Skin of body (tissue), 2 donors: Measurements from ENCODE around the gene DCAF6. TPM values are rescaled to one million over a fixed set of nuclear protein-coding genes. Genes with fewer than 3 reads are reported as not detected.
"Not testable (repeated sequence)": the region's sequence is repeated elsewhere in the genome, so short reads cannot be mapped to it uniquely, and the experiment has no call there.

Source experiments
- DNase-seq: peaks from one replicate; lab custom pipeline; 2025; lab: John Stamatoyannopoulos, UW
- total RNA-seq: library from RNA; depleted of rRNA; stranded (reverse); fragments of >200 nt; gene quantifications from one replicate; pipeline ENCODE4 v1.2.3, GENCODE V29; 2014

Gene DCAF6
- total RNA-seq, 1 donor from 2014 or later: 67.0 TPM

DNA sequence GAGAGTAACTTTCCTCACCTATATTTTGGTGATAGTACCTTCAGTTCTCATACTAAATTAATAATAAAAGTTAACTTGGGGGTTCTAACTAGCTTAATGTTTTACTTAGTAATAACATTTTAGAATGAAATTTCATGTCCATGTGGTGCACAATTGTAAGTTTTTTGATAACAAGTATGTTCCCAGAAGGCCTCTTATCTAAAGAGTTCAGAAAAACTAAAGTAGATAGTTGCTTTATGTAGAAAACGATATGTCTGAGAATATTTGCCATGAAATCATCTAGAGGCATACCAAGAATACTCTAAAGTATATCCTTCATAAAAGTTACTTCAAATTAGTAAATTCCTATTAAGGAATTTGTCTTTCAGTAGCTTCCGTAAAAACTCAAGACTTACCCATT lies 12.4 kb upstream of the DCAF6 start:
- no peak for DNase-seq

DNA sequence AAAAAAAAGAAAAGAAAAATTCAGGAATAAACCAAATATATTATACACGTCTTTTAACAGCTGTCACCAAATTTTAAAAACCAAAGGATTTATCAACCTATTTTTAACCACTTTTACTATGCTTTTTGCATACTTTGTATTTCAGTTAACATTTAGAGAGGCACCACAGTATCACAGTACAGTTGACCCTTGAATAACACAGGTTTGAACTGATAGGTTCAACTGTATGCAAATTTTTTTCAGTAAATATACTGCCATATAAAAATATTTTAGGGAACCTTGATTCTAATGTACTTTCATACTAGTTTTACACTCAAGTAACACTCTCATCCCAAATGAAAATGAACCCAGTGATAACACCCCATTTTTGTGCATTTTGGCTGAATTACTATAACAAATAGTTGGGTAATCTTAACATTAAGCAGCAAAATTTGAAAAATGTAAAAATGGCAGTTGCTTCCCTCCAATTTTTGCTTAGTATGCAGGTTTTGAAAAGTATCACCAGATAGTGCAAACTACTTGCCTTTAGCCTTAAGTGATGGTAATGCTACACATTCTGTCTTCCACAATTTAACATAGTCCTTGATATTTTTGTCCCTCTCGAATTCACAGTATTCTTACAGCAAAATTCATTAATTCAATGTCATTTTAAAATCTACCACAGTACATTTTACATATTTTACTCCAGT lies 11.8 kb upstream of the DCAF6 start:
- no peak for DNase-seq

DNA sequence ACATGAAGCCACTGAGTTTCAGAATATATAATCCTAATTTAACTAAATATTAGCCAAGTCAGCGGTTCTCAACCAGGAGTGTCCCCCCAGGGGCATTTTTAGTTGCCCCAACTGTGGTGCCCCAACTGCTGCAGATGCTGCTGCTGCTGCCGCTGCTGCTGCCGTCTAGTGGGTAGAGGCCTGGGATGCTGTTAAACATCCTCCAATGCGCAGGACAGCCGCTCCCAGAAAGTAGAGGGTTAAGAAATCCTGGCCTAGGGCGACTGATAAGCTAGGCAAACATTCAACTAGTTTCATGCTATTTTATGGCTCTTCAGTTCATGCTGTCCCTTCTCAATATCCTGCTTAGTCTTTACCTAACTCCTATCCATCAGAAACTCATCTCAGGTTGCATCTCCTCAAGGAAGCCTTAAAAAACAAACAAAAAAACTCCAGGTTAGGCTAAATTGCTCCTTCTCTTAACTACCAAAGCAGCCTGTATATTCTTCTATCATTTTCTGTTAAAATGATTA lies 9.9 kb upstream of the DCAF6 start:
- DNase-seq: no peak

DNA sequence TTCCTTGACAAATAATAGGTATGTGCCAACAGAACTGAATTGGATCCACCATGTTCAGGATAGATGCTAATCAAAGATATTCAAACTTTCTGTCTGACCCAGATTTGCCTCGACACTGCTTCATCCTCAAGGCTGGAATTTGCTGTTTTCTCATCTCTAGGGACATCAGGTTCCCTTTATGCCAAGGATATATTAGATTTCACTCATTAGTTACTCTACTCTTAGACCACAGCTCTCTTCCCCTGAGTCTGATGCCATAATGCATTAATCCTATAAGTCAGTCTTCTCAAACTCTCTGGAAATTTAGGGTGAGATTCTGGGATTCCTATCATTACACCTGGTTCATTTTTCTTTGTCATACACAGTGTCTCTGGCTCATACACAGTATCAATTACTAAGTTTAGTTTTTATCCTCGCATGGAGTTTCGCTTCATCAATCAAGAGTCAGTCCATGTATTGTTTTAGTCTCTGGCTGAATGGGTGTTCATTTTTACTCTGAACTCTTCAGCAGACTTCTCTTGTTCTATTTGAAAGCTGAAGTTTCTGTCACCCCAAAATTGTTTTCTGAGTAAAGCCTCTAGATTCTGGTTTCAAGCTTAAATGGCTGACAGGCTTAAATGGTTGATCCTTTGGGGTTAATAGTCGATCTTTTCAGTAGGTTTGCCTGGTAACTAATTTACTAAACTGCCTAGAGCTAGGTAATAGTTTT lies 9.3 kb upstream of the DCAF6 start:
- DNase-seq: no peak

DNA sequence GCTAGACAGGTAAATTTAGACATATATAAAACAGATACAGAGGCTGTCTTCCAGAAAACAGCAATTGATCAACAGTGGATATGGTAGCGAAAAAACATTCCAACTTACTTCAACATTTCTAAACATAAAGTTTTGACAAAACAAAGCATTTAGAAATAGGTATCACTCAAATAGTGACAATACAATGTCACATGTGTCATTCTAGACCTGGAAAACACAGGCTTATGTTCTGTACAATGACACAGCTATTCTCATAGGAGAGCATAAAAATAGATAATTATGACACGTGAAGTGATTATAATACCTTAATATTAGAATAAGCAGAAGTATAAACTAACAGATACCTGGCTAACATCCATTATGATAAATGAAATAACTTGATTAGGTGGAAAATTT lies 8.0 kb upstream of the DCAF6 start:
- no peak for DNase-seq

DNA sequence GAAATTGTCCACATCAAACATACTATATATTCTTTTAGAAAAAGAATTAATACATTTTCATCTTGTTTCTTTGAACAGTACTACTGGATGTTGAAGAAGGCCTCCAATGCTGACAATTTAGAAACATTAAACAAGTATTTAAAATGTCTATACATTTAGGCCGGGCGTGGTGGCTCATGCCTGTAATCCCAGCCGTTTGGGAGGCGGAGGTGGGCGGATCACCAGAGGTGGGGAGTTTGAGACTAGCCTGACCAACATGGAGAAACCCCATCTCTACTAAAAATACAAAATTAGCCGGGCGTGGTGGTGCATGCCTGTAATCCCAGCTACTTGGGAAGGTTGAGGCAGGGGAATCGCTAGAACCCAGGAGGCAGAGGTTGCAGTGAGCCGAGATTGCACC lies 7.6 kb upstream of the DCAF6 start:
- DNase-seq: not testable (repeated sequence)

DNA sequence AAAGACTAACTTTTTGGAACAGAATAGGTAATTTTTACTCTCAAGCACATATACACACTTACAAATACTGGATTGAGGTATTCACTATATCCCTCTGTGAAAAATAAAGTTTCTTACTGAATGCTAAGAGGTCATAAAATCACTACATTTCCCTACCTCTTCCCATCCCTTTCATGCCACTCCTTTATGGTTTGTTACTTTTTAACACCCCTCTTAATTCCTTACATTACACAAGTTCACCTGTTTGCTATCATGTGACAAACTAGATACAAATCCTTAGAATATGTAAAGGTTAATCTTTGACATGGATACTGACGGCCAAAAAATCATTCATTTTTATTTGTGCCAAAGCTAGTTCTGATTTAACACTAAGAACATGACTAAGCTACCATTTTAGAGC lies 6.8 kb upstream of the DCAF6 start:
- no peak for DNase-seq

DNA sequence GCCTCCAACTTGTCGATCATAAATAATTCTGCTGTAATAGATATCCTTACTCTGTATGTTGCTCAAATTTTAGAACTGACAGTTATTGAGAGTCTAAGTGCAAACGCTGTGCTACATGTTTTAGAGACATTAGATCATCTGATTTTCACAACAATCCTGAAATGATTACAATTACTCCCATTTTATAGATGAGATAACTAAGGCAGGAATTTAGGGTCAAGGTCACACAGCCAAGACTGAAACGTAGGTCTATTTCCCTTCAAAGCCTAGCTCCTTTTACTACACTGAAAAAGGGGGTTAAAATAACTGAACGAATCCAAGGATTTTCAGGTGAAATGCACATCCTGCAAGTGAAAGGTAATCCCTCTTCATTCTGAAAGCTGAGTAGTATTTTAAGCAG lies 2.7 kb upstream of the DCAF6 start:
- no peak for DNase-seq

DNA sequence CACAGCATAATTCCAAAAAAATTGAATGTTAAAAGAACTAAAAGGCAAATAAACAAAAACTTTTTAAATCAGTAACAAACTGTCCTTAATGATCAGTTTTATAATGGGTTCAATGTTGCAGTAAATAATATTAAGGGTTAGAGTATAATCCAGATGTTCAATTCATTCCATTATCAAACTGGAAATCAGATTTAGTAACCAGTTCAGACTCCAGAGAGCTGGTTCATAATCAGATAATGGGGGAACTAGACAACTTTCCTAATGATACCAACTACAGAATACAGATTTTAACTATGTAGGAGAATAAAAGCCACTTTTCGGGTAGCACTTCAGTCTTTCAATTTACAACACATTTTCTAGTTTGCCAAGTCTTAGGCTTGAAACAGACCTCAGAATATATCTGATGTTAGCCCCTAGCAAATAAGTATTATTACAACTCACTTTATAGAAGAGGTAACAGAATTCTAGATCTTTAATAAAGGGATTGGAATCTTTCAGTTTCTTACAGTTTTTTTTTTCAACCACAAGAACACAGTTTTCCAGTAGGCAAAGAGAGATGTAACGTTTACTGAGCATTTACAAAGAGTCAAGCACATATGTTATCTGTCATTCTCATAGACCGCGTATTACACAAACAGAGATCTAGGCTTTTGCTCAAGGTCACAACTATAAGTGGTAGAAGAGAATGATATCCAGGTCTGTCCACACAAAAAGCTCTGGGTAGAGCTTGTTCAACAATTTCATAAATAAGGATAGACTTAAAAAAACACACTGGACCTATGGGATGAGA lies 1.9 kb upstream of the DCAF6 start:
- DNase-seq: no peak

DNA sequence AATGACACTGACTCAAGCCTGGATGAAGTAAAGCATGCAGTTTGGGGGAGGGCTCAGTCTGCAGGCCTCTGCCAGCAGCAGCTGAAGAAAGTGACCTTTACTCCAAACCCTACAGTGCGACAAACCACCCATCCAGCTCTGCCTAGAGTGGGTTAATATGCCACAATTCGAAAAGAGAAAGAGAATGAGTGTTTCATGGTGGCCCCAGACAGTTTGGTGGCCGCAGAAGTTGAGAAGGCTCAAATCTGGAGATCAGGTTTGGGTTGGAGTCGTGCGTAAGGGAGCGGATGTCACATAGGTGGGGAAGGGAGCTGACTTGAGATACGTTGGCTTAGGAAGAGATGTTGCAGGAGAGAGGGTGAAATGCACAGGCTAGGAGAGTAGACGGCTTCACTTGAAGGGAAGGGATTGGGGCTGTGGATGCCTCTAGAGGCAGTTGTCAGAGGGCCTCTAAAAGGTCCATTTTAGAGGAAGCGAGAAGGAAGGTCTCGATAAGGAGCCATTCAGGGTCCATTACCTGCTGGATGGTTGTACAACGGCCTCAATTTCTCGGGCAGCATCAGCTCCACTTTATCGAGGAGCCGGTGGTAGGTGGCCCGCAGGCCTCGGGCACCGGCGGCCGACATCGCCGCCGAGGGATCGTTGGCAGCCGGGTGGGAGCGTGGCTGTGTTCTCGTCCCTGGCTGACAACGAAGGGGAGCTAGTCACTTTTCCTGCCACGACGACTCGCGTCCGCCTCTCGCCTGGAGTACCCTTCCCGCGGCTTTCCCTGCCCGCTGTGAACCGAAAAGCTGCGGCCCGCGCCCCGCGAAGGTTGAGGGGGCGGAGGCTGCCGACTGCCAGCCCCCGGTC lies 1.0 kb upstream of the DCAF6 start:
- peak; percentile 66 for DNase-seq

DNA sequence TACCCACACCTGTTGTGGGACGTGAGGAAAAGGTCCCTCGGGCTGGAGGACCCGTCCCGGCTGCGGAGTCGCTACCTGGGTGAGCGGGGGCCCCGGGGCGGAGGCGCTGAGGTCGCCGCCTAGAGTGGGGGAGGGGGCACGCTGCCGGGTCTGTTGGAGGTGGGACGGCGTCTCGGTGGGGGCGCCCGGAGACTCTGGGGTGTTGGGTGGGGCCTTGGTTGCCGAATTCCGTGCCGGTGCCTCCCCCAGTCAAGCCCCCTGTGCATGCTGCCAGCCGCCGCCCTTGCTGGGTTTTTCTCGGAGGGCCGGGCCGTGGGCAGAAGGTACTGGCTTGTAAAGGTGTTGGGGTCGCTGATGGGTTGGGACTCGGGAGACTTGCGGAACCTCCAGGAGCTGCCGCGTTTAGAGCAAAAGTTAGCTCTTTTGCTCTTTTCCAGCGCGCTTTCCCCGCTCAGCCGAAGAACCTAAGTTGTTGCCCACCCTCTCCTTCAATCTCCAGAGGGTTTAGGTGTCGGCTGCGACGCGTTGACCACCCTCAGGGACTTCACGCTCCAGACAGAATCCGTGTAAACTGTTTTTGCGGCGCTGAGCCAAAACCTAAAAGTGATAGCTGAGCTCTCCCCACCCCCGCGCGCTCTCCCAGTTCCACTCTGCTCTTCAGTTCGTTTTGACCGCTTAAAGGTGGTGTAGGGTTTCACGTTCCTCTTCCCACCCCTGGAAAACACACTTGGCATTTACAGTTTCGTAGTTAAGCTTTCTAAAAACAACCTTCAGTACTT lies 636 bp downstream of the DCAF6 start, which contains the start of gene MPC2:
Gene MPC2, minus strand, starts transcription at position 143 of the 779 bp plus-strand sequence. CDS start 1,231 bp downstream, outside the sequence.
- DNase-seq: peak; percentile 65

DNA sequence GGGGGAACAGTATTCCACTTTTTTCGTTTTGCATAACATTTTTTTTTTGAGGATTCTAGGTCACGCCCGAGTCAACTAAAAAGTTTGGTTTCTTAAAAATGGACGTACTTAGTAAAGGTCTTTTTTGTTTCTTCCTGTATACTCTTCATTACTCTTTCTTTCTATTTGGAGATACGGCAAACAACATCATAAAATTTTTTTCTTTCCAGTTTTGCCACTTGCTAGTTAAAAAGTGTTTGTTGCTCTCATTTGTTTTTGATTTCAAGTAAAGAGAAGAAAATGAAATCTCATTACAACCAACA lies 1.2 kb downstream of the DCAF6 start:
- DNase-seq: no peak

DNA sequence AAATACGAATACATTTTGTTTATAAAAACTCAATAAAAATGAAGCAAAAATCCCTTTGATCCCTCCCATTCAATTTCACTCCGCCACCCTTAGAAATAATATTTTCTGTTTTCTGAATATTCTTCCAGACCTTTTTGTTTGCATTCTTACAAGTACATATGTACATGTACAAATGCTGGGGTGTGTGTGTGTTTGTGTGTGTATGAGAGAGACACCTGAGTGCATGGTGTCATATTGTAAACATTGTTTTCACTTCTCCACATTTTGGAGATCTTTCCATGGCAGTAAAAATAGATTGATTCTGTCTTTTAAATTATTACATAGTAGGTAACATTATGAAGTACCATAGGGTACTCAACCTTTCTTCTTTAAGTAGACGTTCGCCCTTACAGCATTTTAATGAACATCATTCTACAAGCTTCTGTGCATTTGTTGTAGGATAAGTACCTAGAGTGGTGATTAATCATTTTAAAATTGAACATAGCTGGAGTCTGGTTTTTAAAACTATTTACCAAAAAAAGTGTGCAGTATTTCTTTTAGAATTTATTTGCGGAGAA lies 1.7 kb downstream of the DCAF6 start:
- no peak for DNase-seq

DNA sequence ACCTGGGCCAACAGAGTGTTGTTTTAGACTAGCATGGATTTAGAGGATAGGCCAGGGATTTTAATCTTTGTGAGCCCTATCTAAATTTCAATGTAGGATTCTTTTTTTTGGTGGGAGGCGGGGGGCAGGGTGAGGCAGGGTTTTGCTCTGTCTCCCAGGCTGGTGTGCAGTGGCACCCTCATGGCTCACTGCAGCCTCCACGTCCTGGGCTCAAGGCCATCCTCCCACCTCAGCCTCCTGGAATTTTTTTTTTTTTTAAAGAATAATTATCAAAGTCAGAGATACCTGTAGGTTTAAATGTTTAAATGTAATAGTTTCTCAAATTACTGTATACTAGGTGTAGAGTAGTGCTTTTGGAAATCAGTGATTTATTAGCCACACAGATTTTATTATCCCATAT lies 3.8 kb downstream of the DCAF6 start:
- no peak for DNase-seq

DNA sequence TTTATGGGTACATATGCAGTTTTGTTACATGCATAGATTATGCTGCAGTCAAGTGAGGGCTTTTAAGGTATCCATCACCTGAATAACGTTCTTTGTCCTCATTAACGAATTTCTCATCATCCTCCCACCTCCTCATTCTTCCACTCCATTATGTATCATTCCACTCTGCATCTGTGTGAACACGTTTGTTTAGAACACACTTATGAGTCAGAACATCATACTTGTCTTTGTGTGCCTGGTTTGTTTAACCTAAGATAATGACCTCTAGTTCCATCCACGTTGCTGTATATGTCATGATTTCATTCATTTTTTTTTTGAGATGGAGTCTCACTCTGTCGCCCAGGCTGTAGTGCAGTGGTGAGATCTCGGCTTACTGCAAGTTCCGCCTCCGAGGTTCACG lies 7.1 kb downstream of the DCAF6 start:
- no peak for DNase-seq

DNA sequence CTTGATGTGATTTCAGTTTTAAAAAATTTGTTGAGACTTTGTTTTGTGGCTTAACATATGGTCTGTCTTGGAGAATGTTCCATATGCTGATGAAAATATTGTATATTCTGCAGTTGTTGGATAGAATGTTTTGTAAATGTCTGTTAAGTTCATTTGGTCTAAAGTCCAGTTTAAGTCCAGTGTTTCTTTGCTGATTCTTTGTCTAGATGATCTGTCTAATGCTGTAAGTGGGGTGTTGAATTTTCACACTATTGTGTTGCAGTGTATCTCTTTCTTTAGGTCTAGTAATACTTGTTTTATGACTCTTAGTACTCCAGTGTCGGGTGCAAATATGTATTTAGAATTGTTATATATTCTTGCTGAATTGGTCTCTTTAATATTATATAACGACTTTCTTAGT lies 11.2 kb downstream of the DCAF6 start:
- DNase-seq: no peak

DNA sequence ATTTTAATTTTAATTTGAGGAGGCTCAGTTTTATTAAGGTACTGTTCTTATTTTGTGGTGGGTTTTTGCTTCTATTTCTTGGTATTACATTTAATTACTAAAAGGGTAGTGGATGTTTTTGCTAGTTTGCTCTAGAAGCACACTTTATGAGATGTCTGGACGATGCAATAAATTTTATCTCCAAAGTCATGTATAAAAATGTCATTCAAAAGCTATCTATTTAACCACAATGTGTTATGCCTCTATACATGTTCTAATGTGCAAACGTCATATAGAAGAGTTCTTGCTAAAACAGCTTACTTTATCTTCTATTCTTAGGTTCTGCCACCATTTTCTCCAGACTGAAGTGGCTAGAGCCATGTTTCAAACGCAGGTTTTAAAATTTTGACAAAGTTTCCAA lies 13.3 kb downstream of the DCAF6 start:
- no peak for DNase-seq

DNA sequence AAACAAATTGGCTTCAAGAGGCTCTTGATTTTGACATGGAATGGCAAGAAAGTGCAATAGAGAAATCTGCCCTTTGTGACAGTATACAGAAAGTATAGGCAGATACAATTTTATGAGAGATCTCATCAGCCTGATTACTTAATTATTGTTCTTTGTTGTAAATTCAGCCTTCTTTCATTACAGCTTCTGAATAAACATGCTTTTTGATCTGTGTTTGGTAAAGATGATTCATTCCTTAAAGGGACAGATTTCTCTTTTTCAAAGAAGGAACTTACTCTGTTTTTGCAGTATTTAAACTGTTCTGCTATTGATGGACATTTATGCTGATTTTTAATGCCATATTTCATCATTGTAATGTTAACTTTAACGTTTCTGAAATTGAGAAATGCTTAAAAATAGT lies 14.1 kb downstream of the DCAF6 start:
- DNase-seq: no peak

DNA sequence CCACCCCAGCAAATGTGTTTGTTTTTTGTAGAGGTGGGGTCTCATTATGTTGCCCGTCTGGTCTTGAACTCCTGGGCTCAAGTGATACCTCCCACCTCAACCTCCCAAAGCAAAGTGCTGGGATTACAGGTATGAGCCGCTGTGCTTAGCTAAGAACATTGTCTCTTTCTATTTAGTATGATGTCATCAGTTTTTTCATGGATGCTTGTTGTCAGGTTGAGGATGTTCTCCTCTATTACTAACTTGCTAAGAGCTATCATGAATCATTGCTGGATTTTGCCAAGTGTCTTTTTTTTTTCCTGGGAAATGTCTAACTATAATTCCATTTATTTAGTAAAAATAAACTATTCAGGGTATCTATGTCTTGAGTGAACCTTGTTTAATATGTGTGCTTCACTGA lies 19.4 kb downstream of the DCAF6 start:
- DNase-seq: no peak

DNA sequence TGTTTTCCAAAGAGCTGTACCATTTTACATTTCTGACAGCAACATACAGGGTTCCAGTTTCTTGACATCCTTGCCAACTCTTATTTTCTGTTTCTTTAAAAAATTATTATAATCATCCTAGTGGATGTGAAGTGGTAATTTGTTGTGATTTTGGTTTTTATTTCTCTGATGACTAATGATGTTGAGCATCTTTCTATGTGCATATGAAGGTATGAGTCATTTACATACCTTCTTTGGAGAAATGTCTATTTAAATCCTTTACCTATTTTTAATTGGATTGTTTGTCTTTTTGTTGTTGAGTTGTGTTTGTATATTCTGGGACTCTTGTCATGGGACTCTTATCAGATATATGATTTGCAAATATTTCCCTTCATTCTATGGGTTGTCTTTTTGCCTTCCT lies 21.2 kb downstream of the DCAF6 start:
- DNase-seq: no peak
